GM12878 (cell line): ENCODE results near the gene COL21A1. TPM values are rescaled to one million over a fixed set of nuclear protein-coding genes. Genes with fewer than 3 reads are reported as not detected.

Source experiments
- ATAC-seq: fragments of 200-7000 bp; cut with Tn5 transposase; 3 replicates; pipeline ENCODE4 v1.9.1; 2020; ENCODE audit warnings: mild to moderate bottlenecking, moderate library complexity
- BruUV-seq: library from RNA; stranded (reverse); fragments of 400-500 nt; replicated peaks from 2 replicates; lab custom pipeline; 2021; lab: Mats Ljungman, UMichigan
- CTCF ChIA-PET: fragments of 300-600 bp; sonication (Branson Sonifier 250); formaldehyde crosslinking; extraction: SDS; loops from one replicate; lab custom pipeline; 2021; ENCODE audit warnings: inconsistent platforms; lab: Yijun Ruan, JAX
- POLR2A ChIA-PET: fragments of 350-600 bp; formaldehyde crosslinking; extraction: SDS; loops from one replicate; lab custom pipeline; 2021; ENCODE audit warnings: inconsistent platforms; lab: Charles Lee
- RAD21 ChIA-PET: fragments of 300-600 bp; sonication (Branson Sonifier 250); formaldehyde crosslinking; loops from one replicate; lab custom pipeline; 2023; ENCODE audit warnings: antibody characterized with exemption; ENCODE audit not compliant: unreplicated experiment; lab: Charles Lee
- SMC1A ChIA-PET: fragments of 300-600 bp; sonication (Branson Sonifier 250); formaldehyde crosslinking; loops from one replicate; lab custom pipeline; 2023; ENCODE audit not compliant: unreplicated experiment, uncharacterized antibody; lab: Charles Lee
- DNase-seq: peaks from one replicate; pipeline ENCODE4 v3.0.0-alpha.2; 2011; ENCODE audit warnings: low read depth, low spot score
- FAIRE-seq: peaks from 3 replicates; lab custom pipeline; 2011; peaks lifted over from hg19 to GRCh38; lab: Jason Lieb, UNC
- H2AFZ ChIP-seq: 2 replicates; pipeline ENCODE4 v1.6.0; 2011; ENCODE audit warnings: low read depth, low read length, control low read depth; ENCODE audit not compliant: control insufficient read depth
- H3K27ac ChIP-seq: 2 replicates; pipeline ENCODE4 v1.5.1; 2011; ENCODE audit warnings: control low read depth; ENCODE audit not compliant: control insufficient read depth, insufficient read depth
- H3K27me3 ChIP-seq, 2 experiments: replicated peaks in 1 of 2; 2 replicates each; pipeline versions ENCODE4 v1.6.0 to v1.6.1; 2011; ENCODE audit warnings: low read length in 1 of 2; ENCODE audit not compliant: control insufficient read depth in 2 of 2, insufficient read depth in 2 of 2
- H3K36me3 ChIP-seq, 2 experiments: 2 replicates each; pipeline ENCODE4 v1.5.1; 2011; ENCODE audit warnings: low read length in 1 of 2; ENCODE audit not compliant: control insufficient read depth in 2 of 2, insufficient read depth in 2 of 2
- H3K4me1 ChIP-seq: 2 replicates; pipeline ENCODE4 v1.6.1; 2011; ENCODE audit warnings: mild to moderate bottlenecking, low read length, moderate library complexity, mixed read lengths; ENCODE audit not compliant: control insufficient read depth, insufficient read depth
- H3K4me2 ChIP-seq: 2 replicates; pipeline ENCODE4 v1.6.0; 2011; ENCODE audit warnings: control low read depth; ENCODE audit not compliant: control insufficient read depth, insufficient read depth
- H3K4me3 ChIP-seq: fragments of 200-600 bp; sonication (generic); 2 replicates; pipeline ENCODE4 v1.5.1; 2016
- H3K79me2 ChIP-seq: 2 replicates; pipeline ENCODE4 v1.6.0; 2011; ENCODE audit warnings: low read length; ENCODE audit not compliant: control insufficient read depth, insufficient read depth
- H3K9ac ChIP-seq: 2 replicates; pipeline ENCODE4 v1.8.0; 2011; ENCODE audit warnings: low read length, control low read depth, mixed read lengths; ENCODE audit not compliant: control insufficient read depth, insufficient read depth
- H3K9me3 ChIP-seq: replicated peaks from 3 replicates; pipeline ENCODE4 v1.5.1; 2011; ENCODE audit warnings: mild to moderate bottlenecking, low read length; ENCODE audit not compliant: control insufficient read depth, insufficient read depth
- H4K20me1 ChIP-seq: 2 replicates; pipeline ENCODE4 v1.6.0; 2011; ENCODE audit not compliant: control insufficient read depth, insufficient read depth
- BCL3 ChIP-seq: IDR thresholded peaks from 2 replicates; pipeline ENCODE4 v1.6.1; 2011; ENCODE audit warnings: borderline replicate concordance, low read depth, mild to moderate bottlenecking, moderate library complexity, low read length; ENCODE audit not compliant: insufficient read depth, poor library complexity, severe bottlenecking
- BRCA1 ChIP-seq: IDR thresholded peaks from 2 replicates; pipeline ENCODE4 v1.6.1; 2011; ENCODE audit warnings: low read depth, low read length, improper control_type of control experiment
- CBFB ChIP-seq: IDR thresholded peaks from 2 replicates; pipeline ENCODE4 v1.6.1; 2016; ENCODE audit warnings: antibody characterized with exemption, low read depth
- ESRRA ChIP-seq: IDR thresholded peaks from 2 replicates; pipeline ENCODE4 v1.6.1; 2012; ENCODE audit warnings: mild to moderate bottlenecking, low read length, improper control_type of control experiment
- MLLT1 ChIP-seq: fragments of 450-650 bp; IDR thresholded peaks from 2 replicates; pipeline ENCODE4 v1.6.1; 2016; ENCODE audit warnings: mild to moderate bottlenecking
- MTA3 ChIP-seq: IDR thresholded peaks from 2 replicates; pipeline ENCODE4 v1.6.1; 2012; ENCODE audit warnings: low read length, inconsistent platforms, borderline replicate concordance
- NBN ChIP-seq: fragments of 450-650 bp; IDR thresholded peaks from 2 replicates; pipeline ENCODE4 v1.6.1; 2016
- NFIC ChIP-seq: IDR thresholded peaks from 2 replicates; pipeline ENCODE4 v1.6.1; 2012; ENCODE audit warnings: low read depth, mild to moderate bottlenecking, inconsistent platforms, low read length, moderate library complexity
- POLR2A ChIP-seq: IDR thresholded peaks from 2 replicates; pipeline ENCODE4 v1.6.1; 2011; ENCODE audit warnings: low read depth, mild to moderate bottlenecking, low read length
- RAD51 ChIP-seq: fragments of 450-650 bp; IDR thresholded peaks from 2 replicates; pipeline ENCODE4 v1.6.1; 2016; ENCODE audit warnings: moderate library complexity, mild to moderate bottlenecking, inconsistent platforms
- REST ChIP-seq: IDR thresholded peaks from 2 replicates; pipeline ENCODE4 v1.6.1; 2012; ENCODE audit warnings: mild to moderate bottlenecking, low read depth, low read length
- SIX5 ChIP-seq: IDR thresholded peaks from 2 replicates; pipeline ENCODE4 v1.6.1; 2011; ENCODE audit warnings: mild to moderate bottlenecking, low read depth, low read length, moderate library complexity; ENCODE audit not compliant: severe bottlenecking
- SMC3 ChIP-seq: IDR thresholded peaks from 2 replicates; pipeline ENCODE4 v1.6.1; 2011; ENCODE audit warnings: low read length, improper control_type of control experiment, borderline replicate concordance
- SP1 ChIP-seq: IDR thresholded peaks from one replicate; pipeline ENCODE4 v1.6.1; 2011; ENCODE audit warnings: low read depth, low read length
- STAT1 ChIP-seq: fragments of 450-650 bp; conservative IDR thresholded peaks from 2 replicates; pipeline ENCODE4 v1.6.1; 2014; ENCODE audit warnings: antibody characterized with exemption, mild to moderate bottlenecking
- USF2 ChIP-seq: IDR thresholded peaks from 2 replicates; pipeline ENCODE4 v1.6.1; 2011; ENCODE audit warnings: low read depth, low read length, improper control_type of control experiment, borderline replicate concordance
- ZSCAN29 ChIP-seq: fragments of 450-650 bp; IDR thresholded peaks from 2 replicates; pipeline ENCODE4 v1.6.1; 2017; ENCODE audit warnings: mild to moderate bottlenecking, moderate library complexity
- WGBS: methylation state at CpG from one replicate; pipeline ENCODE4 v1.1.6; 2016; ENCODE audit warnings: low lambda C conversion rate; ENCODE audit not compliant: insufficient replicate concordance, insufficient coverage; ENCODE audit errors: missing lambda C conversion rate; 5-methylcytosine and 5-hydroxymethylcytosine counted together
- in situ Hi-C: fragments of 300-500 bp; cut with MboI; formaldehyde crosslinking; loops from 9 replicates; pipeline ENCODE4 v1.14.3; 2018; ENCODE audit warnings: mixed read lengths
- intact Hi-C: fragments of 100-400 bp; cut with micrococcal nuclease; formaldehyde crosslinking; loops from one replicate; pipeline ENCODE4 v1.14.2; 2022; ENCODE audit not compliant: unreplicated experiment
- polyA plus RNA-seq, 11 experiments: library from polyadenylated mRNA; depleted of rRNA in 4 of 11; unstranded in 6 of 11; stranded (reverse) in 5 of 11; fragments of >200 nt; fragmentation: Nextera tagmentation in 4 of 11; fragmentation: Illumina TruSeq in 1 of 11; extraction: Ambion mirVana in 4 of 11; extraction: Trizol in 1 of 11; gene quantifications; 1 replicate in 1 of 11; 2 replicates in 10 of 11; pipeline versions ENCODE4 v1.2.1 to v1.2.3, GENCODE V29; 2011 to 2016; ENCODE audit warnings: inconsistent platforms in 2 of 11, missing spikeins in 2 of 11, low read depth in 1 of 11
- total RNA-seq, 4 experiments: library from RNA; depleted of rRNA in 3 of 4; stranded (reverse); fragments of >200 nt in 3 of 4; fragmentation: Illumina TruSeq in 1 of 4; extraction: Trizol in 1 of 4; gene quantifications; 2 replicates each; pipeline versions ENCODE4 v1.2.1 to v1.2.3, GENCODE V29; 2013 to 2021

The COL21A1 gene
- total and polyA plus RNA-seq, 10 of the 15 experiments (the other 5 are each of a cell fraction or from before 2014, with no cell fraction given) = 0.10 TPM; not detected in 9

GRCh38 chr6:56144538-56145324 lies 102.6 kb downstream of the COL21A1 start (continued):
- TF ChIP-seq NFIC = no peak

- H3K4me1 ChIP-seq = no peaks in the 10 kb centered on the region
- no peak overlapping the region for H3K4me2 ChIP-seq
- no peaks in the 10 kb centered on the region for H3K27me3 ChIP-seq
- no peak overlapping the region for H3K4me3 ChIP-seq
- no peak for DNase-seq
- no peak overlapping the region for H3K9ac ChIP-seq
- ChIA-PET CTCF (no interaction called here), POLR2A (no interaction called here), RAD21 (no interaction called here), SMC1A (no interaction called here)
- H4K20me1 ChIP-seq = no peaks in the 10 kb centered on the region
- intact Hi-C loops (no loop called here), in situ Hi-C loops (no loop called here)
- no peak overlapping the region for H2AFZ ChIP-seq
- no peak overlapping the region for H3K27ac ChIP-seq
- no peak for ATAC-seq
- H3K36me3 ChIP-seq = no peaks in the 10 kb centered on the region
- FAIRE-seq = no peak
- H3K79me2 ChIP-seq = no peaks in the 10 kb centered on the region
- no TSS peak for BruUV-seq
- 3% methylated on average over 2 of the region's 2 CpGs for WGBS
- H3K9me3 ChIP-seq = no peaks in the 10 kb centered on the region
- TF ChIP-seq ESRRA = no peak
- no peak for TF ChIP-seq MTA3
- TF ChIP-seq SIX5 = no peak
- TF ChIP-seq POLR2A = no peak
- no peak for TF ChIP-seq ZSCAN29
- no peak for TF ChIP-seq STAT1
- TF ChIP-seq BRCA1 = no peak
- no peak for TF ChIP-seq SP1
- TF ChIP-seq USF2 = no peak
- TF ChIP-seq RAD51 = no peak
- TF ChIP-seq CBFB = no peak
- no peak for TF ChIP-seq BCL3
- TF ChIP-seq REST = no peak
- TF ChIP-seq SMC3 = no peak
- no peak for TF ChIP-seq NBN
- TF ChIP-seq MLLT1 = no peak
These were observed 103.6 kb downstream of the COL21A1 start for GRCh38 chr6:56143796-56144195.
